Measurements from ENCODE around the gene PPRC1. TPM values are rescaled to one million over a fixed set of nuclear protein-coding genes. Genes with fewer than 3 reads are reported as not detected.

PPRC1 gene
- total RNA-seq, 2 donors from 2014 or later: 11.2 to 29.5 TPM

- DNase-seq (no peak), ATAC-seq (no peak)
- intact Hi-C loops (cut with DNase I): no loop called here
These were observed 8.2 kb downstream of the PPRC1 start for GRCh38 chr10:102140913-102141540.

GRCh38 chr10:102141583-102142107, 8.8 kb downstream of the PPRC1 start:
- ATAC-seq (no peak), DNase-seq (no peak)
- intact Hi-C loops (cut with DNase I): no loop called here

- intact Hi-C loops (cut with DNase I): no loop called here
- no peak for ATAC-seq
These were observed 14.2 kb downstream of the PPRC1 start for GRCh38 chr10:102146971-102147428.

GRCh38 chr10:102147561-102147960, 14.7 kb downstream of the PPRC1 start:
- no peak for DNase-seq
- ATAC-seq: no peak
- intact Hi-C loops (cut with DNase I): no loop called here

More at GRCh38 chr10:102146971-102147428, 14.2 kb downstream of the PPRC1 start:
- DNase-seq: no peak

GRCh38 chr10:102148275-102148674, 15.4 kb downstream of the PPRC1 start:
- intact Hi-C loops (cut with DNase I): no loop called here
- no peak for DNase-seq
- ATAC-seq: no peak

- no peak for ATAC-seq
- DNase-seq: no peak
- intact Hi-C loops (cut with DNase I): no loop called here
These were observed 18.3 kb downstream of the PPRC1 start for GRCh38 chr10:102150970-102151773.

- DNase-seq (peak; percentile 99), ATAC-seq (peak; percentile 98 to 100)
- intact Hi-C loops (cut with DNase I): no loop called here
These were observed 19.1 kb downstream of the PPRC1 start, which contains the start of gene NOLC1 for GRCh38 chr10:102151774-102152544. NOLC1 (plus strand) TSS chr10:102152389; CDS start chr10:102152411, 22 bp downstream.

GRCh38 chr10:102152545-102152890, 19.7 kb downstream of the PPRC1 start:
- intact Hi-C loops (cut with DNase I): no loop called here
- DNase-seq: no peak
- ATAC-seq: peak; percentile 1 to 14

GRCh38 chr10:102153093-102153620, 20.3 kb downstream of the PPRC1 start:
- DNase-seq: no peak
- intact Hi-C loops (cut with DNase I): no loop called here
- no peak for ATAC-seq

GRCh38 chr10:102154466-102155116, 21.8 kb downstream of the PPRC1 start:
- ATAC-seq (no peak), DNase-seq (no peak)
- intact Hi-C loops (cut with DNase I): no loop called here

GRCh38 chr10:102157224-102157623, 24.4 kb downstream of the PPRC1 start:
- ATAC-seq (no peak), DNase-seq (no peak)
- intact Hi-C loops (cut with DNase I): no loop called here

- no peak for DNase-seq
- intact Hi-C loops (cut with DNase I): no loop called here
- ATAC-seq: no peak
These were observed 26.3 kb downstream of the PPRC1 start for GRCh38 chr10:102159051-102159597.

GRCh38 chr10:102159831-102160230, 27.0 kb downstream of the PPRC1 start:
- DNase-seq: no peak
- no peak for ATAC-seq
- intact Hi-C loops (cut with DNase I): loop anchor here (10.0 kb wide), 2 partner anchors 65 to 425 kb away; partner anchors contain the start of gene ELOVL3 (in 1 of the 2)

GRCh38 chr10:102163342-102163989, 30.6 kb downstream of the PPRC1 start:
- ATAC-seq: no peak
- DNase-seq: no peak
- intact Hi-C loops (cut with DNase I): loop anchor here (10.0 kb wide), 2 partner anchors 61 to 421 kb away; partner anchors contain the start of gene ELOVL3 (in 1 of the 2)

- intact Hi-C loops (cut with DNase I): loop anchor here (5.0 to 10.0 kb wide), 5 partner anchors 57 to 417 kb away; partner anchors contain the start of genes ELOVL3 (in 2 of the 2) and NFKB2 (in 1 of the 2)
- ATAC-seq (no peak), DNase-seq (no peak)
These were observed 35.0 kb downstream of the PPRC1 start for GRCh38 chr10:102167861-102168260.

- intact Hi-C loops (cut with DNase I): no loop called here
- ATAC-seq: no peak
- no peak for DNase-seq
These were observed 37.8 kb downstream of the PPRC1 start for GRCh38 chr10:102170602-102171001.

GRCh38 chr10:102172288-102172687, 39.4 kb downstream of the PPRC1 start:
- no peak for ATAC-seq
- intact Hi-C loops (cut with DNase I): no loop called here
- no peak for DNase-seq

GRCh38 chr10:102175415-102175814, 42.6 kb downstream of the PPRC1 start:
- ATAC-seq: no peak
- no peak for DNase-seq
- intact Hi-C loops (cut with DNase I): no loop called here

Data from left cardiac atrium (tissue), 4 donors.